Liver (tissue), 9 donors: ENCODE measurements around the gene GALNT14. TPM values are rescaled to one million over a fixed set of nuclear protein-coding genes. Genes with fewer than 3 reads are reported as not detected.

Source experiments
- DNase-seq: peaks from one replicate; pipeline ENCODE4 v3.0.0-alpha.2; 2017; ENCODE audit warnings: low spot score
- H3K27ac ChIP-seq, 2 donors: one replicate each; pipeline ENCODE4 v1.7.0; 2013; ENCODE audit warnings: inconsistent platforms in 2 of 2, low read length in 2 of 2, control low read depth in 1 of 2, low read depth in 1 of 2, mild to moderate bottlenecking in 1 of 2
- H3K27me3 ChIP-seq, 4 donors: one replicate each; pipeline versions ENCODE4 v1.6.1 to v1.7.0; 2013; ENCODE audit warnings: low read length in 3 of 4, inconsistent platforms in 1 of 4, mild to moderate bottlenecking in 1 of 4, moderate library complexity in 1 of 4; ENCODE audit not compliant: control insufficient read depth in 4 of 4, insufficient read depth in 4 of 4
- H3K36me3 ChIP-seq, 4 donors: one replicate each; pipeline versions ENCODE4 v1.6.1 to v1.7.0; 2013; ENCODE audit warnings: low read length in 3 of 4, mild to moderate bottlenecking in 3 of 4, low read depth in 1 of 4, moderate library complexity in 1 of 4; ENCODE audit not compliant: control insufficient read depth in 4 of 4, insufficient read depth in 3 of 4
- H3K4me1 ChIP-seq, 4 donors: one replicate each; pipeline versions ENCODE4 v1.6.1 to v1.7.0; 2013; ENCODE audit warnings: low read length in 3 of 4, mild to moderate bottlenecking in 3 of 4, moderate library complexity in 1 of 4; ENCODE audit not compliant: control insufficient read depth in 4 of 4, insufficient read depth in 4 of 4
- H3K4me3 ChIP-seq, 3 donors: one replicate each; pipeline versions ENCODE4 v1.6.1 to v1.7.0; 2013; ENCODE audit warnings: low read length in 3 of 3, control low read depth in 1 of 3, low read depth in 1 of 3, mild to moderate bottlenecking in 1 of 3
- H3K9ac ChIP-seq, 2 donors: one replicate each; pipeline ENCODE4 v1.7.0; 2013; ENCODE audit warnings: low read length in 2 of 2, mild to moderate bottlenecking in 2 of 2, moderate library complexity in 2 of 2, control low read depth in 1 of 2, low read depth in 1 of 2
- H3K9me3 ChIP-seq, 4 donors: one replicate each; pipeline versions ENCODE4 v1.6.1 to v1.7.0; 2013; ENCODE audit warnings: low read length in 3 of 4; ENCODE audit not compliant: control insufficient read depth in 4 of 4
- CTCF ChIP-seq: fragments of 150-350 bp; IDR thresholded peaks from 2 replicates; pipeline ENCODE4 v1.5.1; 2017; ENCODE audit warnings: improper control_type of control experiment, low read depth, low read length; ENCODE audit not compliant: missing input control
- EGR1 ChIP-seq, 2 donors: IDR thresholded peaks; 2 replicates each; pipeline ENCODE4 v1.6.1; 2016 to 2018; ENCODE audit warnings: antibody characterized with exemption in 2 of 2, low read depth in 2 of 2
- FOXA1 ChIP-seq: IDR thresholded peaks from 2 replicates; pipeline ENCODE4 v1.6.1; 2016; ENCODE audit warnings: antibody characterized with exemption
- FOXA2 ChIP-seq: IDR thresholded peaks from 2 replicates; pipeline ENCODE4 v1.6.1; 2016; ENCODE audit warnings: antibody characterized with exemption
- GABPA ChIP-seq, 2 donors: IDR thresholded peaks in 1 of 2; conservative IDR thresholded peaks in 1 of 2; 2 replicates each; pipeline ENCODE4 v1.6.1; 2016; ENCODE audit warnings: antibody characterized with exemption in 2 of 2, mild to moderate bottlenecking in 1 of 2, moderate library complexity in 1 of 2
- HNF4A ChIP-seq, 2 donors: conservative IDR thresholded peaks; 2 replicates each; pipeline ENCODE4 v1.6.1; 2016; ENCODE audit warnings: antibody characterized with exemption in 2 of 2, mild to moderate bottlenecking in 2 of 2
- HNF4G ChIP-seq: IDR thresholded peaks from 2 replicates; pipeline ENCODE4 v1.6.1; 2016; ENCODE audit warnings: antibody characterized with exemption
- JUND ChIP-seq, 2 donors: IDR thresholded peaks; 2 replicates each; pipeline ENCODE4 v1.6.1; 2016; ENCODE audit warnings: antibody characterized with exemption in 2 of 2
- RAD21 ChIP-seq, 2 donors: IDR thresholded peaks; 2 replicates each; pipeline ENCODE4 v1.6.1; 2016; ENCODE audit warnings: antibody characterized with exemption in 2 of 2, mild to moderate bottlenecking in 2 of 2
- REST ChIP-seq: IDR thresholded peaks from 2 replicates; pipeline ENCODE4 v1.6.1; 2016; ENCODE audit warnings: antibody characterized with exemption, mild to moderate bottlenecking
- RXRA ChIP-seq, 2 donors: IDR thresholded peaks; 2 replicates each; pipeline ENCODE4 v1.6.1; 2017 to 2018; ENCODE audit warnings: antibody characterized with exemption in 2 of 2, mild to moderate bottlenecking in 1 of 2
- SP1 ChIP-seq: IDR thresholded peaks from 2 replicates; pipeline ENCODE4 v1.6.1; 2018; ENCODE audit warnings: antibody characterized with exemption, mild to moderate bottlenecking
- YY1 ChIP-seq: IDR thresholded peaks from 2 replicates; pipeline ENCODE4 v1.6.1; 2016; ENCODE audit warnings: antibody characterized with exemption, mild to moderate bottlenecking
- ZBTB33 ChIP-seq: IDR thresholded peaks from 2 replicates; pipeline ENCODE4 v1.6.1; 2016; ENCODE audit warnings: antibody characterized with exemption
- WGBS: extraction: QIAGEN DNeasy Blood & Tissue Kit; methylation state at CpG from one replicate; pipeline ENCODE4 v1.1.7; 2013; 5-methylcytosine and 5-hydroxymethylcytosine counted together
- polyA plus RNA-seq, 2 donors: library from polyadenylated mRNA; stranded (reverse) in 1 of 2; unstranded in 1 of 2; fragments of 200-250 nt in 1 of 2; fragments of >200 nt in 1 of 2; fragmentation: Nextera tagmentation in 1 of 2; extraction: Ambion mirVana in 1 of 2; gene quantifications; one replicate each; pipeline versions ENCODE4 v1.2.1 to v1.2.3, GENCODE V29; 2013 to 2015
- total RNA-seq, 2 donors: library from RNA; depleted of rRNA; stranded (reverse); fragments of >200 nt; gene quantifications; one replicate each; pipeline ENCODE4 v1.2.3, GENCODE V29; 2014
- TF ChIP-seq, protein P1 (sequence below): IDR thresholded peaks from 2 replicates; pipeline ENCODE4 v1.6.1; 2016; ENCODE audit warnings: antibody characterized with exemption
- TF ChIP-seq, protein P2 (sequence below): IDR thresholded peaks from 2 replicates; pipeline ENCODE4 v1.6.1; 2016; ENCODE audit warnings: antibody characterized with exemption
- donor health status: healthy.
- donor health status: healthy.
- donor health status: healthy.
- donor health status: healthy.
- donor health status: healthy.

The GALNT14 gene
- total and polyA plus RNA-seq, 4 donors: 0.86 to 2.0 (median 1.5) TPM

- Histone ChIP-seq H3K27me3 (no peaks in the 10 kb centered on the region), H3K36me3 (peaks cover 0 to 1% (median 0%) of the 10 kb centered on the region in 4 donors), H3K4me3 (no peak overlapping the region), H3K9ac (no peak overlapping the region), H3K27ac (no peak overlapping the region), H3K4me1 (no peaks in the 10 kb centered on the region), H3K9me3 (no peaks in the 10 kb centered on the region)
- 80% methylated on average over 11 of the region's 11 CpGs for WGBS
- TF ChIP-seq HNF4A (conservative IDR thresholded peaks at IDR 0.05) (no peak), YY1 (no peak), EGR1 (IDR thresholded peaks at IDR 0.05; ENCODE audit: low read depth in 2 of 2) (no peak), SP1 (no peak), ZBTB33 (no peak), GABPA (IDR thresholded peaks at IDR 0.05 in 1 of 2, conservative IDR thresholded peaks at IDR 0.05 in 1 of 2) (no peak), CTCF (no peak), HNF4G (no peak), RXRA (IDR thresholded peaks at IDR 0.05) (no peak), FOXA2 (no peak), RAD21 (IDR thresholded peaks at IDR 0.05) (no peak), FOXA1 (no peak), REST (no peak), JUND (IDR thresholded peaks at IDR 0.05) (no peak)
- TF ChIP-seq, protein P1, sequence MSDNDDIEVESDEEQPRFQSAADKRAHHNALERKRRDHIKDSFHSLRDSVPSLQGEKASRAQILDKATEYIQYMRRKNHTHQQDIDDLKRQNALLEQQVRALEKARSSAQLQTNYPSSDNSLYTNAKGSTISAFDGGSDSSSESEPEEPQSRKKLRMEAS: no peak
- TF ChIP-seq, protein P2, sequence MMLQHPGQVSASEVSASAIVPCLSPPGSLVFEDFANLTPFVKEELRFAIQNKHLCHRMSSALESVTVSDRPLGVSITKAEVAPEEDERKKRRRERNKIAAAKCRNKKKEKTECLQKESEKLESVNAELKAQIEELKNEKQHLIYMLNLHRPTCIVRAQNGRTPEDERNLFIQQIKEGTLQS: no peak
- DNase-seq: no peak
These were observed 143.8 kb downstream of the GALNT14 start for GRCh38 chr2:30994227-30995056.
